OCI-LY1 (cell line): ENCODE data around the gene SLCO4A1.

Source experiments
- EZH2 ChIP-seq: fragments of 200-600 bp; sonication (generic), shearing (Covaris generic); IDR thresholded peaks from 2 replicates; pipeline ENCODE4 v1.8.0; 2017; ENCODE audit warnings: borderline replicate concordance, mixed run types, mild to moderate bottlenecking, antibody characterized with exemption, low read length, moderate library complexity, mixed read lengths
- TF ChIP-seq, protein P1 (sequence below): fragments of 200-600 bp; sonication (generic), shearing (Covaris generic); IDR thresholded peaks from 2 replicates; pipeline ENCODE4 v1.5.1; 2017; ENCODE audit warnings: mild to moderate bottlenecking, antibody characterized with exemption, low read length, moderate library complexity, mixed read lengths

DNA sequence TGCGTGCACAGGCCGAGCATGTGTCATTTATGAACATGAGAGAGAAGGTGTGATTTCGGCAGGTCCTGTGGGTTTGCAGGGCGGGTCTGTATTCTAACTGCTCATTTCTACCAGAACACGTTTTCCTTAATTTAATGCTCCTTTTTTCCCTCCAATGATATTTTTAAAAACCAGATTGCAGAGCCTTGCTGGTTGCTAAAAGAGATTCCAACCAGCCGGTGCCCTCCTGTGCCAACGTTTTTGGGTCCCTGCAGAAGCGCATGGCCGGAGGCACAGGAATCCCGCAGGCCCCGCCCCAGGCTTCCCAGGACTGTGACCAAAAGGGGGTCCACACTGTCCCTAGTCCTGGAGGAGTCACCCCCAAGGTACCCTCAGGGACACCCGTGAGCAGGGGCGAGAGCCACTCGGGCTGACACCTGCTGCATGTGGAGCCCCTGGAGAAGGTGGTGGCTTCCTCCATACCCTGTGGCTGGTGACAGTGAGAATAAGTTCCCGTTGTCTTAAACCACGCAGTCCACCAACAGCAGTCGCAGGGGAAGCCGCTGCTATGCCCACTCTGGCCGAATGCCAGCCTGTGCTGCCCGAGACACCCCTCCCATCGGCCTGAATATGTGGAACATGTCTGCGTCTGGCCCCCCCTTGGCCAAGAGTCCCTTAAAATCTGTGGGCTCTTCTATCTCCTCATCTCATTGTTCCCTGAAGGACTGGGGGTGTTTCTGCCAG, 50.7 kb downstream of the SLCO4A1 start:
- TF ChIP-seq, protein P1, sequence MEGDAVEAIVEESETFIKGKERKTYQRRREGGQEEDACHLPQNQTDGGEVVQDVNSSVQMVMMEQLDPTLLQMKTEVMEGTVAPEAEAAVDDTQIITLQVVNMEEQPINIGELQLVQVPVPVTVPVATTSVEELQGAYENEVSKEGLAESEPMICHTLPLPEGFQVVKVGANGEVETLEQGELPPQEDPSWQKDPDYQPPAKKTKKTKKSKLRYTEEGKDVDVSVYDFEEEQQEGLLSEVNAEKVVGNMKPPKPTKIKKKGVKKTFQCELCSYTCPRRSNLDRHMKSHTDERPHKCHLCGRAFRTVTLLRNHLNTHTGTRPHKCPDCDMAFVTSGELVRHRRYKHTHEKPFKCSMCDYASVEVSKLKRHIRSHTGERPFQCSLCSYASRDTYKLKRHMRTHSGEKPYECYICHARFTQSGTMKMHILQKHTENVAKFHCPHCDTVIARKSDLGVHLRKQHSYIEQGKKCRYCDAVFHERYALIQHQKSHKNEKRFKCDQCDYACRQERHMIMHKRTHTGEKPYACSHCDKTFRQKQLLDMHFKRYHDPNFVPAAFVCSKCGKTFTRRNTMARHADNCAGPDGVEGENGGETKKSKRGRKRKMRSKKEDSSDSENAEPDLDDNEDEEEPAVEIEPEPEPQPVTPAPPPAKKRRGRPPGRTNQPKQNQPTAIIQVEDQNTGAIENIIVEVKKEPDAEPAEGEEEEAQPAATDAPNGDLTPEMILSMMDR: no peak
- no peak for TF ChIP-seq EZH2
